Globus pallidus (tissue), 1 donor: ENCODE measurements around the gene RGS14.

Experiments
- DNase-seq: peaks from one replicate; pipeline ENCODE4 v3.0.0-alpha.2; 2015; ENCODE audit warnings: low spot score

RGS14 gene

DNA sequence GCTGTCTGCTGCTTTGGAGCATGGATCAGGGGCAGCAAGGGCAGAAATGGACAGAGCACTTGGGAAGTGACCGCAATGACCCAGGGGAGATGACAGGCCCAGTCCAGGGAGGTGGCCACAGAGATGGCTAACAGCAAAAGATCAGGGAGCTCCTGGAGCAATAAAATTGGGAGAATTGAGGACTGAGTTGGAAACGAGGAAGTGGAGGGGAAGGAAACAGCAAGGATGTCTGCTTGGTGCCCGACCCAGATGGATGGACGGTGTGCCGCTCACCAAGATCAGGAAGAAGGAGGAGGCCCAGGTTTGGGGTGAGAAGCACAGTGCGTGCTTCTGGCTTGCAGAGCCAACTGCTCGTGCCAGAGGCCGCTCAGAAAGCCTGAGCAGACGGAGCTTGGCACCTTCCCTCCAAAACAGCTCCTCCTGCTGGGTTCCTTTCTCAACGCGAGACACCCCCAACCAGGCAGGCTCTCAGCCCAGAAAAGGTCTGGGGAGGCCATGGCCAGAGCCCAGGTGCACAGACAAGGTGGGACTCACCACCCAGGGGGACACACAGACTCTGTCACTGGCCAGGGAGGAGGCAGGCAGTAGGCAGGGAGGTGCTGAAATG, 24.8 kb downstream of the RGS14 start:
- DNase-seq: no peak

GRCh38 chr5:177383181-177383580, 25.5 kb downstream of the RGS14 start:
- no peak for DNase-seq

DNA sequence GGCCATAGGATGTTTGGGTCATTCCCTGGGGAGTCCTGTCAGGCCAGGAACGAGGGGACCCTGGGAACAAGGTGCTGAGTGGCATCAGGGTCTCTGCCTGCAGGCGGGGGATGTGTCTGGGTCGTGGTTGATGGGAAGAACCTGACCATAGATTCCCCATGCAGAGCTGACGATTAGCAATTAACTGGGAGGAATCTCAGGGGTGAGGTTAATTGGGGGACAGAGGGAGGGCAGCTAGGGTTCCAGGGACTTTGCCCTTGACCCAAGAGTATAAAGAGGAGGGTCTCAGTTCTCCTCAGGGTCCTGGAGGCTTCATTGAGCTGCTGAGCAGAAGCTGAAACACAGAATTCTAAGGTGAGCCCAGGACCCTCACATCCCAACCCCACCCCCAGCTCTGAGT, 26.4 kb downstream of the RGS14 start, which contains the start of gene SLC34A1:
TSS of gene SLC34A1 (plus strand) at position 301 of the 400 bp plus-strand sequence. CDS start 1,308 bp downstream, outside the sequence.
- DNase-seq: no peak

DNA sequence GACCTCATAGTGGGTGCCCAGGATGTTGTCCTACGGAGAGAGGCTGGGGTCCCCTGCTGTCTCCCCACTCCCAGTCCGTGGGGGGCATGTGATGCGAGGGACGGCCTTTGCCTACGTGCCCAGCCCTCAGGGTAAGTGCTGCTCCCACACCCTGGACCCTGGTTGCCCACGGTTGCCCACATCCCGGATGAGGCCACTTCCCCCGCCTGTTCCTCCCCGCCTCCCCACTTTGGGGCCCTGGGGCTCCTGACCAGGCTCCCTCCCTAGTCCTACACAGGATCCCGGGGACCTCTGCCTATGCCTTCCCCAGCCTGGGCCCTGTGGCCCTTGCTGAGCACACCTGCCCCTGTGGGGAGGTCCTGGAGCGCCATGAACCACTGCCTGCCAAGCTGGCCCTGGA, 28.0 kb downstream of the RGS14 start:
- no peak for DNase-seq

GRCh38 chr5:177386542-177386941, 28.8 kb downstream of the RGS14 start:
- no peak for DNase-seq

DNA sequence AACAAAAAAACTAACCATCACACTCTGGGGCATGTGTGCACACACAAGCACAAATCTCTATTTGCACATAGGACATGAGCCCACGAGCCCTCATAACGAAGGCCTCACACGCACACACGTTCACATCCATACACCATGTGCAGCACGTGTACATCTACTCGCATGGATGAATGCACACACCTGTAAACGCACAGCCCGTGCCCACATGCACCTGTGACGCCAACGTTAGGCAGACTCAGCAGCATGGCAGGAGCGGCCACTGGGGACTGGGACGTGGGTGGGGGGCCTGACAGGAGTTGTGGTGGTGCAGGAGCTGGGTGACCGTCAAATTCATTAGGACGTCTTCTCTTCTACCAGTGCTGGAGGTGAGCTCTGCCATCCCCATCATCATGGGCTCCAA, 29.7 kb downstream of the RGS14 start:
- no peak for DNase-seq

- DNase-seq: no peak
Measured at GRCh38 chr5:177388521-177389052, 30.9 kb downstream of the RGS14 start.

DNA sequence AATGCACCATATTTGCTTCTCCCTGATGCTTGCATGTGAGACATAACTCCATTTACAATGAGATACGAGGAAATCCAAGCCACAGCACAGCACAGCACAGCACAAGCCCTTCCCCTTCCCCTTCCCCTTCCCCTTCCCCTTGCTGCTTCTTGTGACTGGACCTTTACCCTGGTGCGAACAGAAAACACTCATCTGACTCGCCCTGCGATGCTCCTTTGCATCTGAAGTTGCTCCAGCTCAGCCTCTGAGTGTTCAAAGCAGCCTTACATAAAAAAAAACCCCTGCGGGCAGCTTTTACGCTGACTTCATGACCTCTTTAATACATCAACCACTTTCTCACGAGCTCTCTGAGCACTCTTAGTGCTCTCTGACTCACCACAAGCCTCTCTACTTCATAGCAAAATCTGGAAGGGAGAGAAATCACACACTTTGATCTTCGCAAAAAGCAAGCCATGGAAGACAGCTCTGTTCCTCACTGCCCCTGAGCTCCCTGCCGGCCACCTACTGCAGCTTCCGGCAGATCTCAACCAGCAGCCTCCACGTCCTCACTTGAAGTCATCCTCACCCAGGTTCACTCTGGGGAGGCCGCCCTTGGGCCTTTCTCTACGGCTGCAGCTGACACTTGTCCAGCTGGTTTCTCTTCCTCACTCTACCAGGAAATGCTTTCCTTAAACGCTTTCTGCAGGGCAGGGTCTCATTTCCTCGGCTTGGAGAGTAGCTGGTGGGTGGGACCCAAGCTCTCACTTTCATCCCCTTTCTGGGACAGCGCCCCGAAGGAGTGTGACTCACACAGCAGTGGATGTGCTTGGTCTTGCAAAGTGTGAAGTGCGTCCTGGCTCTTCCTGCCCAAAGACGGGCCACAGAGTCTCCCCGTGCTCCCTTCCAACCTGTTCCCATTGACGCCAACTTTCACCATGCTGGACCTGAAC, 31.8 kb downstream of the RGS14 start:
- DNase-seq: no peak

- peak; percentile 59 for DNase-seq
Measured at GRCh38 chr5:177390363-177391300, 32.9 kb downstream of the RGS14 start.

GRCh38 chr5:177392765-177393164, 35.0 kb downstream of the RGS14 start:
- DNase-seq: no peak

DNA sequence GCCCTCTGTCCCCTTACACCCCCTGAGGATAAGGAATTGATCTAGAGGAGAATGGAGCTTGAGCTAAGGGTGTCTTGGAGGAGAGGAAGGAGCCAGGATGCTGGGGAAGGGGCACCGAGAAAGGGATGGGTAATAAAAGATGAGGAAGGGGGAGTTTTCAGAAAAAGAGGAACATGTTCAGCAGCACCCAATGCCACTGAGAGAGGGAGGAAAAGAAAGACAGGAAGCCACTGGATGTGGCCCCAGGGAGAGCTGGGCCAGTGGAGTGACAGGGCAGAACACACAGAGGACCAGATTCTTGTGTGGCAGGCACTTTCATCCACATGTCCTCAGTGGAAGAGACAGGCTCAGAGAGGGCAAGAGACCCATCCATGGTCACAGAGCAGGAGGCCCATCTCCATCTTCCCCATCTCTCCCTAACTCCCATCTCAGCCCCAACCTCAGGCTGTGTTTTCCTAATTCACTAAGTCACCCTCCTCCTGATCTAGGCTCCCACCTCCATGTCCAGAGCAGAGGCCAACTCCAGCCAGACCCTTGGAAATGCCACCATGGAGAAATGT, 35.6 kb downstream of the RGS14 start:
- no peak for DNase-seq

DNA sequence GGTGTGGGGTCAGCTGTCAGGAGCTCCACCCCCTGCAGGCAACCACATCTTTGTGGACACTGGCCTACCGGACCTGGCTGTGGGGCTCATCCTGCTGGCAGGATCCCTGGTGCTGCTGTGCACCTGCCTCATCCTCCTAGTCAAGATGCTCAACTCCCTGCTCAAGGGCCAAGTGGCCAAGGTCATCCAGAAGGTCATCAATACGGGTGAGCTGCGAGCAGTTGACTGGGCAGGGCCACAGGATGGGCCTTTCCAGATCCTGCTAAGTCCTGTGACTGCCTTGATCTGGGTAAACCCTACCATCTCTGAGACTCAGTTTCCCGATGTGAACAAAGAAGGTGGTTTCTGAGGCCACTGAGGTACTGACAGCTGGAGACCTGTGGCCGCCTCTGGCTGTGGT, 36.3 kb downstream of the RGS14 start:
- no peak for DNase-seq

DNA sequence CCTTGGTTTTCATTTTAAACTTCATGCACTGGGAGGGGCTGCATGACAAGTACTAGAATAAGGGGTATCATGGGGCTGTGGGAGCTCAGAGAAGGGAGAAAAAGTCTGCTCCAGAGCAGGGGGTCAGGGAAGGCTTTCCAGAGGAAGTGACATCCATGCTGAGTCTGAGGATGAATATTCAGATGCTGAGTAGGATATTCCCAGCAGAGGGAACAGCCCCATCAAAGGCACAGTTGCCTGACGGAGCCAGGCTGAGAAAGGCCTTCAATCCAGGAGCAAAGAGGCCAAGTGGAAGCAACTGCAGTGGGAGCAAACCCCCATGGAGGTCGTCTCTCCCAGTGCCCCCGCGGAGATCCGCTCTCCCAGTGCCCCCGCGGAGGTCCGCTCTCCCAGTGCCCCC, 38.4 kb downstream of the RGS14 start:
- no peak for DNase-seq

GRCh38 chr5:177396807-177397206, 39.1 kb downstream of the RGS14 start:
- no peak for DNase-seq

DNA sequence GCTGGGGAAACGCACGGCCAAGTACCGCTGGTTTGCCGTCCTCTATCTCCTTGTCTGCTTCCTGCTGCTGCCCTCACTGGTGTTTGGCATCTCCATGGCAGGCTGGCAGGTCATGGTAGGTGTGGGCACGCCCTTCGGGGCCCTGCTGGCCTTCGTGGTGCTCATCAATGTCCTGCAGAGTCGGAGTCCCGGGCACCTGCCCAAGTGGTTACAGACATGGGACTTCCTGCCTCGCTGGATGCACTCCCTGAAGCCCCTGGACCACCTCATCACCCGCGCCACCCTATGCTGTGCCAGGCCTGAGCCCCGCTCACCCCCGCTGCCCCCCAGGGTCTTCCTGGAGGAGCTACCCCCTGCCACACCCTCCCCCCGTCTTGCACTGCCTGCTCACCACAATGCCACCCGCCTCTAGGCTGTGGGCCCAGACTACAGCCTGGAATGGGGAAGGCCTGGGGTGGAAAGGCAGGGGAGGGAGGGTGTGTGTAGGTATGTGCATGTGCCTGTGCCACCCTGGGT, 40.2 kb downstream of the RGS14 start:
- no peak for DNase-seq

GRCh38 chr5:177399997-177400868, 42.5 kb downstream of the RGS14 start, which contains the start of gene PFN3:
PFN3 (minus strand) TSS chr5:177400661; CDS start chr5:177400576, 85 bp downstream.
- DNase-seq: no peak

GRCh38 chr5:177402271-177403043, 44.7 kb downstream of the RGS14 start:
- no peak for DNase-seq

DNA sequence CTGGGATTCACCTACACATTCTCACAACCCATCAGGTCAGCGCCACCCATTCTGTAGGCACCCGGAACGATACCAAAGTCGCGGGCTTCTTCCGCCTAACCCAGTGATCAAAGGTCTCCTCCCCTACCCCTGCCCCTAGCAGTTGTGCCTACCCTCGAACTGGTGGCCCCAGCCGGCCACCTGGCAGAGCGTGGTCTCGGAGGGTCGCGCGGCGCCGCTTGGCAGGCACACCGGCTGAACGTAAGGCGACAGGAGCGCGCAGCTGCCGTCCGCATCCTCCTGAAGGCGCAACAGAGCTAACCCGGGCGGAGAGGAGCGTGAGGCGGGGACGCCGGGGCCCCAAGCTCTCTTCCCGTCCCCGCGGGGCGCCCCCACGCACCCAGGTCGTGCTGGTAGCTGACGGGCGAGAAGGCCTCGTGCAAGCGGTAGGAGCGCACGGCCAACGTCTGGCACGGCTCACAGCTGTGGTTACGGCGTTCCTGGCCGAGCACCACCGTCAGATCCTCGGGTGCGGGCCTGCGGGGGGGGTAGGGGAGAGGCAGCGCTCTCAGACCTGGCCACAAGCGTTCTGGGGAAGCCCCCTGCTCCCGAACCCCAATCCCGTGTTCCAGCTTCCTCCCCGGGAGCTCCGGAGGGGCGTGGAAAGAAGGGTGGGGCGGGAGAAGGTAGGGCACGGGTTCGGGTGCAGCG, 45.5 kb downstream of the RGS14 start:
- no peak for DNase-seq
